NT2/D1 (cell line): ENCODE measurements around the gene MYO3B.

ENCODE experiments used
- SUZ12 ChIP-seq: IDR thresholded peaks from 2 replicates; pipeline ENCODE4 v1.6.1; 2011; ENCODE audit not compliant: insufficient read length, insufficient read depth; ENCODE audit errors: extremely low read depth
- ZNF274 ChIP-seq: IDR thresholded peaks from 2 replicates; pipeline ENCODE4 v1.6.1; 2011; ENCODE audit warnings: mild to moderate bottlenecking, low read depth, low read length

- no peak for TF ChIP-seq SUZ12
- no peak for TF ChIP-seq ZNF274
These were observed 143.6 kb downstream of the MYO3B start for GRCh38 chr2:170321526-170321925.
